Mucosa of gallbladder (tissue), 1 donor: ENCODE measurements around the gene SLC17A9. TPM values are rescaled to one million over a fixed set of nuclear protein-coding genes. Genes with fewer than 3 reads are reported as not detected.
A peak's percentile ranks its signal among the peaks of the same experiment; 100 is the strongest.

ENCODE experiments used
- DNase-seq: peaks from one replicate; pipeline ENCODE4 v3.0.0-alpha.2; 2020; ENCODE audit warnings: low spot score
- total RNA-seq: library from RNA; stranded (reverse); gene quantifications from one replicate; pipeline ENCODE4 v1.2.1, GENCODE V29; 2021
- donor health status: DM: no; HTN: no; CAD: no.

The SLC17A9 gene, protein sequence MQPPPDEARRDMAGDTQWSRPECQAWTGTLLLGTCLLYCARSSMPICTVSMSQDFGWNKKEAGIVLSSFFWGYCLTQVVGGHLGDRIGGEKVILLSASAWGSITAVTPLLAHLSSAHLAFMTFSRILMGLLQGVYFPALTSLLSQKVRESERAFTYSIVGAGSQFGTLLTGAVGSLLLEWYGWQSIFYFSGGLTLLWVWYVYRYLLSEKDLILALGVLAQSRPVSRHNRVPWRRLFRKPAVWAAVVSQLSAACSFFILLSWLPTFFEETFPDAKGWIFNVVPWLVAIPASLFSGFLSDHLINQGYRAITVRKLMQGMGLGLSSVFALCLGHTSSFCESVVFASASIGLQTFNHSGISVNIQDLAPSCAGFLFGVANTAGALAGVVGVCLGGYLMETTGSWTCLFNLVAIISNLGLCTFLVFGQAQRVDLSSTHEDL
- 19.8 TPM for total RNA-seq

DNA sequence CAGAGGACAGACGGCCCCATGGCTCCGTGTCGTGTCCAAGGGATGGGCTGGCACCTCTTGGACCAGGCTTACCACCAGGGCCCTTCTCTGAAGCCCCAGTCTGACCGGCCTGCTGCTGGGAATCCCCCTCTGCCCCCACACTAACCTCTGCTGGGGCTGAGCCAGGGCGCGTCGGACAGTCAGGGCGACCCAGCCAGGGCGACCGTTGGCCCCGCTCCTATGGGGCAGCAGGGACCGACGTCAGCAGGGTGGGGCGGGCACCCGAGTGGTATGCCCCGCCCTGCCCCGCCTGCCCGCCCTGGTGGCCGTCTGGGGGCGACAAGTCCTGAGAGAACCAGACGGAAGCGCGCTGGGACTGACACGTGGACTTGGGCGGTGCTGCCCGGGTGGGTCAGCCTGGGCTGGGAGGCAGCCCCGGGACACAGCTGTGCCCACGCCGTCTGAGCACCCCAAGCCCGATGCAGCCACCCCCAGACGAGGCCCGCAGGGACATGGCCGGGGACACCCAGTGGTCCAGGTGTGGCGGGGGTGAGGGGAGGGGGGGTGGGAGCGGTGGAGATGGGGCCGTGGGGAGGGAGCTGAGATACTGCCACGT, at the start of gene SLC17A9:
Gene SLC17A9, plus strand, starts transcription at position 337 of the 595 bp plus-strand sequence. Its CDS starts 122 bp downstream, at position 459.
- peak; percentile 65 for DNase-seq

- no peak for DNase-seq
Measured at GRCh38 chr20:62902926-62903615, 49.4 kb upstream of the SLC17A9 start.

DNA sequence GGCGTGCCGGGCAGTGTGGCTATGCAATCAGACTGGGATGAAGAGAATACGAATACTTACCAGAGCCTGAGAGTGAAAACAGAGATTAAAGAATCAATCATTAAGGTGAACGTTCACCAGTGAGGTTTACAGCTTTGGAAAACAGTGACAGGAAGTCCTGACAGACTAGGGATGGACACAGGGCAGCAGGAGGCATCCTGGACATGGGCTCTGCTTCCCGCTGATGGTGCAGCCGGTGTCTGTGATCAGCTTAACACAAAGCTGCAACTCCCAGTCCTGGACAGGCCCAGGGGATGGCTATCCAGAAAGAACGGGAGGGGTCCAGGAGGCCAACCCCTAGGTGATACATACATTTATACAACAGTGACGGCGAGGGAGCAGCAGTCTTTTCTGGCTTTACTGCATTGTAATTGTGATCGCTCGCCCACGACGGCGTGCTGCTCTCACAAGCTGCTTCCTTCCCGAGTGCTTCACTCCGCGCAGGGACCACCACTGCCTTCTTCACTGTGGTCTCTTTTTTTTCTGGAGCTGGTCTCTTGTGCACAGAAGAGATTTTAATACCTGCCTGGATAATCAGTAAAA, 46.9 kb upstream of the SLC17A9 start:
- no peak for DNase-seq

GRCh38 chr20:62906209-62906608, 46.3 kb upstream of the SLC17A9 start:
- DNase-seq: no peak

GRCh38 chr20:62906647-62907375, 45.7 kb upstream of the SLC17A9 start:
- no peak for DNase-seq

DNA sequence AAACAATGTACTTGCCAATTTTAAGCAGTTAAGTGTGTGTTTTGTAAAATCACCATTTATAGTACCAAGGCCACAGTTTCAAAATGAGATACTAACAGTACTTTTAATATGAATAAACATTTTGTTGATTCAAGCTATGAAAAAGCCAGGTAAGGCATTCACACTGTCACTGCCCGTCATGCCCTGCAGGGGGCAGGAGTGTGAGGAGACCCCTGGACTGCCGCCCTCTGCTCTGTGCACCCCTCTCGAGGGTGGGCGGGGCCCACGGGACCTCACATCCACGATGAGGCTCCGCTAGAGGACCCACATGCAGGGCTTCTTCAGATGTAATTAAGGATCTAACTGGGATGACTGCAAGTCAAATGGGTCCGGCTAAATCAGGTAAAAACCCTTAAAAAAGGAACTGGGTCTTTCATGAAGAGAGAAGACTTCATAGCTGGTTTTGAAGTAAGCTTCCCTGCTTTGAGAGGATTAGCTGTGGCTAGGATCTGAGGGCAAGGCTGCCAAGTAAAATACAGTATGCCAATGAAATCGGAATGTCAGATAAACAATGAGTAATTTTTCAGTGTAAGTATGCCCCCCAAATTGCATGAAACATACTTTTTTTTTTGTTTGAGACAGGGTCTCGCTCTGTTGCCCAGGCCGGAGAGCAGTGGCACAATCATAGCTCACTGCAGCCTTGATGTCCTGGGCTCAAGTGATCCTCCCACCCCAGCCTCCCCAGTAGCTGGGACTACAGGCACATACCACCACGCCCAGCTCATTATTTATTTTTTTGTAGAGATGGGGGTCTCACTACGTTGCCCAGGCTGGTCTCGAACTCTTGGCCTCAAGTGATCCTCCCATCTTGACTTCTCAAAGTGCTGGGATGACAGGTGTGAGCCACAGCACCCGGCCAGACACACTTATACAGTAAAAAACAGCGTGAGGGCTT, 44.9 kb upstream of the SLC17A9 start:
- DNase-seq: no peak

DNA sequence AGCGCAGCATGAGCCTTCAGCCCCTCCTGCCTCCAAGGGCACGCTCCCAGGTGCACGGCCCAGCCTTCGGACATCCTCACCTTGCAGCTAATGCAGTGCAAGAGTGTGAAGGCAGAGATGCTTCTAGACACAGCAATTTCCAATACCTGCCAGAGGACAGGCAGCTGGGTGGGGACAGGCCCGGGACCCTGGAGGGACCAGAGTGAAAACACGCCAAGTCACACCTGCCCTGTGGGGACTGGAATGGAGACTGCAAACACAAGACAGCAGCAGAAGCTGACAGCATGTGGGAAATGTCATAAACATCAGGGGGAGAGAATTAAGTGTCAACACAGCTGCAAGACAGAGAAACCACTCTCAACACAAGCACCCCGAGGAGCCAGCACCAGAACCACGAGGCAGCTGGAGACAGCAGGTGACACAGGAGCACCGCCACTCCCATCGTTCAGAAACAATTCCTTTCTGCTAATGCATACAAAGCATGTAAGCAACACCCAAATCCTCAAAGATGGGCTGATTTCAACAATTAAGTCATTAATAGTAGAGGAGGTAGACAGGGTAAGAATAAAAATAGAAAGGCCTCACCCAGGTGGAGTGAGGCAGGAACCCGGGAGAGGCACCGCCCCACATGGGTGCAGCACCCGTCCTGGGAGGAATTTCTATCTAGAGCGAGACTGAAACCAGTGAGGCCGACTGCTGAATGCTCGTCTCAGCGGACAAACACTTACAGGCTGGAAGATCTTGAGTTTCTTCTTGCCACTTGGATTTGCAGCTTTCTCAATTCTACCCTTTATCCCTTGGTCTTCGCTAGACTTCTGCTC, 43.3 kb upstream of the SLC17A9 start:
- no peak for DNase-seq

DNA sequence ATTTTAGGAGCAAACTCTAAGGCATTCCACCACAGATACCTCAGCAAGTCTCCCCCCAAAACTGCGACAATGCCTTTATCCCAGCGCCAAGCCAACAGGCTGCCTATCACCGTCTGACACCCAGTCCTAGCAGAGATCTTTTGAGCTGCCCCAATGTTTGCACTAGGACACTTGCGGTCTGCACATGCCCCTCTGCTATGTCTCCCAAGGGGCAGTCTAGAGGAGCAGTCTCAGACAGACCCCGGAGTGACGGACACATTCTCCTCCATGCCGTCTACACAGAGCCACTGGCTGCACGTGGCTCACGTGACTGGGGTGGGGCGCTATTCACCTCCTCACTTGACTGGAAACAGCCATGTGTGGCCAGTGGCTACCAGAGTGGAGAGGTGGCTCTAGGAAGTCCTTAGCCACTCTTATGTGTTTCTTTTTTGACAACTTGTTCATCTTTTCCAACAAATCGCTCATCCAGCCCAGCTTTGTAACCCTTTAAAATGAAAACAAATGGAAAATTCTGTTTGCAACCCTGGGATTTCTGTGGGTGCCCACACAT, 42.2 kb upstream of the SLC17A9 start:
- DNase-seq: no peak

DNA sequence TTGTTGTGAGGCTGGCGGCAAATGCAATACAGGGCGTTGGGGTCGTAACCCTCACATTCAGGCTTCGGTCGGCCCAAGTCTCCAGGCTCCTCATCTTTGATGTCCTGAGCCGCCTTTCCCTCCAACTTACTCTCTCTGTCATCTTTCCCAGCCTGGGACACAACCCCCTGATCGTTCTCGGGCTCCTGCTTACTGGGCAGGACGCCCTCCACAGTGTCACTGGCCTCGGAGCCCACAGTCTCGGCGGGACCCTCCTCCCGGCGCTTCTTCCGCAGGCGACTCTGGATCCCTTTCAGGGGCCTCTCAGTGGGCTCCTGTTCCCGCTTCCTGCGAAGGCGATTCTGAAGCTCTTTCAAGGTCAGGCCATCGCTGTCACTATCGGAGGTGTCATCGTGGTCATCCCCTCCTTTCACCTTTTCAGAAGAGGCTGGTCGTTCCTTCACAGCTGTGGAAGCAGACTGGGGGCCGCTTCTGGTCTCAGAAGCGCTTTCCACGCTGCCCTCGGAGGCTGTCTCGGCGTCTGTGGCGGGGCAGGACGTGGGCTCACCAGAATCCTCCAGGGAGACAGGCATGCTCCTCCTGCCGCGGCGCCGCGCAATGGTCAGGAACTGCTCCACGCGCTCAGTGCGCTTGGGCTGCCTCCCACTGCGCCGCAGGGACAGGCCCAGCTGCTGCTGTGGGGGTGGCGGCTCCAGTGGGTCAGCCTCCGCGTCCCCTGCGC, 41.6 kb upstream of the SLC17A9 start:
- no peak for DNase-seq

GRCh38 chr20:62911701-62912280, 40.7 kb upstream of the SLC17A9 start:
- no peak for DNase-seq

- DNase-seq: no peak
Measured at GRCh38 chr20:62913043-62913630, 39.4 kb upstream of the SLC17A9 start.

GRCh38 chr20:62914436-62914835, 38.1 kb upstream of the SLC17A9 start:
- DNase-seq: no peak

DNA sequence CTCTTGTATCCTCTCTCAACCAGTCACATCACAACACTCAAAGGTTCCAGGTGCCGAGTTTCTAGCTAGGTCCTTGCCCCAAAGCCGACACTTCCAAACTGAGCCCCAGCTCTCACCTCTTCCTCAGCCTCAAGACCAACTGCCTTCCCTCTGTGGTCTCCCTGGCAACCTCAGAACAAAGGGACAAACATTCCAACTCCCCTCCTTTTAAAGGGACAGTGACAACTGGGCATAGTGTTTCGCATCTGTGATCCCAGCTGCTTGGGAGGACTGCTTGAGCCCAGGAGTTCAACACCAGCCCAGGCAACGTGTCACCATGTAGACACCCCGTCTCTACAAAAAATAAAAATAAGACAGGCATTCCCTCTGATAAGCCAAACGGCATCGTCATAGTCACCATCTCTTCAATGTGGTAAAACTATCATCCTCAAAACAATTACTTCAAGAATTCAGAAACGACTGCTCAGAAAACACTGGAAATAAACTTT, 37.5 kb upstream of the SLC17A9 start:
- DNase-seq: no peak

DNA sequence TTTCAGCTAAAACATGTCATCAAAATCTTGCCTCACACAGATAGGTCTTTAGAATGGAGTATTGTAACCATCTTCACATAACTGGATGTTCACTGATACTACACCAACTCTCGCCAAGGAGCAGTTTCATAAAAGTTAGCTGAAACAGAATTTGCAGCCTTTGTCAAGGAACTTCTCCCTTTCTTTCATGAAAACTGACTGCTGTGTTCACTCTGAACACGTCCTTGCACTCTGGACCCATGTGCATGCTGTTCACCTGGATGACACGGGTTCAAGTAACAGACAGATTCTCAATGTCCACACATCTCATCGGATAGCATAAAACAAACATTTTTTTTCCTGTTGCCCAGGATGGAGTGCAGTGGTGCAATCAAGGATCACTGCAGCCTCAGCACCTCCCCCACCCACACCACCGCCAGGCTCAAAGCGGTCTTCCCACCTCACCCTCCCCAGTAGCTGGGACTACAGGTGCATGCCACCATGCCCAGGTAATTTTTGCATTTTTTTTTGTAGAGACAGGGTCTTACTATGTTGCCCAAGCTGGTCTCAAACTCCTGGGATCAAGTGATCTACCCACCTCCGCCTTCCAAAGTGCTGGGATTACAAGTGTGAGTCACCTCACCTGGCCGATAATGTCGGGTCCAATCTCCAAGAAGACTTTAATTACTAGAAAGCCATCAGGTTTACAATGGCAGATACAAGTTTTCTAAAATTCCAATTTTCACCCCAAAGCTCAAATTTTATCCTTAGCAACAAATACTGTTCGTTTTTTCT, 35.6 kb upstream of the SLC17A9 start:
- DNase-seq: no peak

- no peak for DNase-seq
Measured at GRCh38 chr20:62917720-62918119, 34.8 kb upstream of the SLC17A9 start.

DNA sequence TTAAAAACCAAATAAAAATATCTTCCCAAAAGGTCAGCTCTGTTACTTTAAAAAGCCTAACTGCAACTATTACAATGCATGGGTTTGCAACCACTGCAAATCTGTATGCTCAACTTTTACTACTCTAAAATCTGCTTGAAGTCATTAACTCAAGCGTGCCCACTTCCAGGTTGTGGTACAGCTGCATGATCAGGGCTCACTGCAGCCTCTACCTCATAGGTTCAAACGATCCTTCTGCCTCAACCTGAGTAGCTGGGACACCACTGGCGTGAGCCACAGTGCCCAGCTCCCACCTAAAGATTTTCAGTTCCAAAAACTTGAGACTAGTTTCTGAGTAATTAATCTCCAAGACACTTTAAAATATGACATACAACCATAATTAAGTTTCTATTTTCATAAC, 34.4 kb upstream of the SLC17A9 start:
- no peak for DNase-seq

DNA sequence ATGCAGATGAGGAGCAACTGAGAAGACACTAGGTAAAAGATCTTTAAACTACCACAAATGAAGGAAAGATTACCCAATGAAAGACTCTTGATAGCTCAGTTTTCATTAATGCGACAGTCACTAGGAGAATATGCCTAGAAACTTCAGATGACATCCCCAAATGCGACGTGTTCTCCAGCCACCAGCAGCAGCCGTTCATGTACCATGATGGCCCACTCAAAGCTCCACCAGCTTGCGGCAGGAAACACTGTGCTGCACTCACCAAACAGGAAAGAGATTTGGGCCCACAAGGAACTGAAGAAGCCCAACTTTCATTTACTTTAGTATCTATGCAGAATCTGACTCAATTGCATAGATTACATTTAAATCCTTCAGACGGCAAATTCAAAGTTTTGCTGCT, 33.7 kb upstream of the SLC17A9 start:
- DNase-seq: no peak
